ENCODE data around the gene DISC1. TPM values are rescaled to one million over a fixed set of nuclear protein-coding genes. Genes with fewer than 3 reads are reported as not detected.

Gene DISC1
- total and polyA plus RNA-seq, 2 donors (not counting 1 experiment from before 2014, with no cell fraction given), result 2.7 to 4.3 TPM

GRCh38 chr1:231844986-231845502, 218.5 kb downstream of the DISC1 start:
- Mint-ChIP-seq H3K4me3 (peak overlapping the region; percentile 29), H3K9me3 (ENCODE audit: insufficient read depth) (no peaks in the 10 kb centered on the region), H3K27ac (no peak overlapping the region), H3K4me1 (peaks cover 26% of the 10 kb centered on the region), H3K27me3 (no peaks in the 10 kb centered on the region)
- Histone ChIP-seq H3K27me3 (replicated peaks in 1 of 4; ENCODE audit: control extremely low read depth in 1 of 4, control insufficient read depth in 3 of 4, insufficient read depth in 4 of 4, low read length in 3 of 4) (no peaks in the 10 kb centered on the region), H3K4me1 (ENCODE audit: control insufficient read depth in 2 of 2, insufficient read depth in 2 of 2, low read length in 2 of 2) (peaks cover 9 to 15% of the 10 kb centered on the region in 2 donors), H3K27ac (ENCODE audit: low read length in 2 of 2) (peak overlapping the region in 1 of 2 donors; percentile 46), H3K4me2 (replicated peaks; ENCODE audit: low read depth, low read length, poor library complexity, severe bottlenecking) (peak overlapping the region; percentile 47), H3K79me2 (ENCODE audit: control insufficient read depth, insufficient read depth, low read length) (no peaks in the 10 kb centered on the region), H3K36me3 (replicated peaks in 1 of 2; ENCODE audit: control extremely low read depth in 1 of 2, control insufficient read depth in 1 of 2, extremely low read depth in 1 of 2, insufficient read depth in 2 of 2, low read length in 1 of 2) (peaks cover 0 to 1% of the 10 kb centered on the region in 2 experiments), H3K9me3 (ENCODE audit: control extremely low read depth in 1 of 3, control insufficient read depth in 2 of 3, insufficient read depth in 1 of 3, low read length in 2 of 3) (no peaks in the 10 kb centered on the region), H2AFZ (ENCODE audit: insufficient read depth, low read depth, low read length, poor library complexity, severe bottlenecking) (no peak overlapping the region), H4K20me1 (ENCODE audit: control insufficient read depth, insufficient read depth, low read length, poor library complexity, severe bottlenecking) (no peaks in the 10 kb centered on the region), H3K4me3 (ENCODE audit: control extremely low read depth in 1 of 5, extremely low read depth in 1 of 5, insufficient read depth in 1 of 5, low read depth in 2 of 5, low read length in 4 of 5) (no peak overlapping the region), H3K9ac (ENCODE audit: low read length) (peak overlapping the region; percentile 23)
- no peak for DNase-seq
- CTCF ChIA-PET, result interaction anchor here (0.7 kb wide), 1 partner anchor 341 kb away, joined by 3 read pairs; no protein-coding TSS in a partner anchor
- intact Hi-C loops (cut with micrococcal nuclease), result no loop called here
- POLR2A ChIA-PET, result no interaction called here
- WGBS (ENCODE audit: insufficient coverage), result 23% methylated on average over 4 of the region's 7 CpGs
- TF ChIP-seq, protein P1, sequence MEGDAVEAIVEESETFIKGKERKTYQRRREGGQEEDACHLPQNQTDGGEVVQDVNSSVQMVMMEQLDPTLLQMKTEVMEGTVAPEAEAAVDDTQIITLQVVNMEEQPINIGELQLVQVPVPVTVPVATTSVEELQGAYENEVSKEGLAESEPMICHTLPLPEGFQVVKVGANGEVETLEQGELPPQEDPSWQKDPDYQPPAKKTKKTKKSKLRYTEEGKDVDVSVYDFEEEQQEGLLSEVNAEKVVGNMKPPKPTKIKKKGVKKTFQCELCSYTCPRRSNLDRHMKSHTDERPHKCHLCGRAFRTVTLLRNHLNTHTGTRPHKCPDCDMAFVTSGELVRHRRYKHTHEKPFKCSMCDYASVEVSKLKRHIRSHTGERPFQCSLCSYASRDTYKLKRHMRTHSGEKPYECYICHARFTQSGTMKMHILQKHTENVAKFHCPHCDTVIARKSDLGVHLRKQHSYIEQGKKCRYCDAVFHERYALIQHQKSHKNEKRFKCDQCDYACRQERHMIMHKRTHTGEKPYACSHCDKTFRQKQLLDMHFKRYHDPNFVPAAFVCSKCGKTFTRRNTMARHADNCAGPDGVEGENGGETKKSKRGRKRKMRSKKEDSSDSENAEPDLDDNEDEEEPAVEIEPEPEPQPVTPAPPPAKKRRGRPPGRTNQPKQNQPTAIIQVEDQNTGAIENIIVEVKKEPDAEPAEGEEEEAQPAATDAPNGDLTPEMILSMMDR (IDR thresholded peaks at IDR 0.05), result no peak
- no peak for TF ChIP-seq EZH2 (IDR thresholded peaks at IDR 0.05; ENCODE audit: borderline replicate concordance, insufficient read depth, low read depth, low read length, poor library complexity, severe bottlenecking)
- no peak for ATAC-seq (ENCODE audit: low read depth)

GRCh38 chr1:231847612-231848397, 221.2 kb downstream of the DISC1 start:
- H3K4me3 Mint-ChIP-seq, result no peak overlapping the region
- no peaks in the 10 kb centered on the region for H3K9me3 Mint-ChIP-seq (ENCODE audit: insufficient read depth)
- ChIA-PET CTCF (no interaction called here), POLR2A (no interaction called here)
- no peaks in the 10 kb centered on the region for H3K27me3 ChIP-seq (replicated peaks in 1 of 4; ENCODE audit: control extremely low read depth in 1 of 4, control insufficient read depth in 3 of 4, insufficient read depth in 4 of 4, low read length in 3 of 4)
- H3K4me1 ChIP-seq (ENCODE audit: control insufficient read depth in 2 of 2, insufficient read depth in 2 of 2, low read length in 2 of 2), result peaks cover 11 to 15% of the 10 kb centered on the region in 2 donors
- no peak overlapping the region for H2AFZ ChIP-seq (ENCODE audit: insufficient read depth, low read depth, low read length, poor library complexity, severe bottlenecking)
- ATAC-seq (ENCODE audit: low read depth), result no peak
- H3K27ac ChIP-seq (ENCODE audit: low read length in 2 of 2), result no peak overlapping the region
- no peak overlapping the region for H3K27ac Mint-ChIP-seq
- intact Hi-C loops (cut with micrococcal nuclease), result no loop called here
- H3K9ac ChIP-seq (ENCODE audit: low read length), result no peak overlapping the region
- H3K27me3 Mint-ChIP-seq, result no peaks in the 10 kb centered on the region
- WGBS (ENCODE audit: insufficient coverage), result 100% methylated on average over 4 of the region's 7 CpGs
- no peaks in the 10 kb centered on the region for H4K20me1 ChIP-seq (ENCODE audit: control insufficient read depth, insufficient read depth, low read length, poor library complexity, severe bottlenecking)
- H3K79me2 ChIP-seq (ENCODE audit: control insufficient read depth, insufficient read depth, low read length), result no peaks in the 10 kb centered on the region
- peaks cover 36% of the 10 kb centered on the region for H3K4me1 Mint-ChIP-seq
- H3K4me2 ChIP-seq (replicated peaks; ENCODE audit: low read depth, low read length, poor library complexity, severe bottlenecking), result no peak overlapping the region
- no peak for DNase-seq
- H3K36me3 ChIP-seq (replicated peaks in 1 of 2; ENCODE audit: control extremely low read depth in 1 of 2, control insufficient read depth in 1 of 2, extremely low read depth in 1 of 2, insufficient read depth in 2 of 2, low read length in 1 of 2), result peaks cover 0 to 1% of the 10 kb centered on the region in 2 experiments
- no peak overlapping the region for H3K4me3 ChIP-seq (ENCODE audit: control extremely low read depth in 1 of 5, extremely low read depth in 1 of 5, insufficient read depth in 1 of 5, low read depth in 2 of 5, low read length in 4 of 5)
- H3K9me3 ChIP-seq (ENCODE audit: control extremely low read depth in 1 of 3, control insufficient read depth in 2 of 3, insufficient read depth in 1 of 3, low read length in 2 of 3), result no peaks in the 10 kb centered on the region
- TF ChIP-seq, protein P1 (IDR thresholded peaks at IDR 0.05), result no peak
- no peak for TF ChIP-seq EZH2 (IDR thresholded peaks at IDR 0.05; ENCODE audit: borderline replicate concordance, insufficient read depth, low read depth, low read length, poor library complexity, severe bottlenecking)
